GM18858 (cell line): ENCODE measurements around the gene DEXI.
"Not testable (repeated sequence)": the region's sequence is repeated elsewhere in the genome, so short reads cannot be mapped to it uniquely, and the experiment has no call there.

Experiments
- ATAC-seq: cut with Tn5 transposase; IDR thresholded peaks from one replicate; pipeline ENCODE4 v1.9.1; 2021; ENCODE audit not compliant: unreplicated experiment

DEXI gene

DNA sequence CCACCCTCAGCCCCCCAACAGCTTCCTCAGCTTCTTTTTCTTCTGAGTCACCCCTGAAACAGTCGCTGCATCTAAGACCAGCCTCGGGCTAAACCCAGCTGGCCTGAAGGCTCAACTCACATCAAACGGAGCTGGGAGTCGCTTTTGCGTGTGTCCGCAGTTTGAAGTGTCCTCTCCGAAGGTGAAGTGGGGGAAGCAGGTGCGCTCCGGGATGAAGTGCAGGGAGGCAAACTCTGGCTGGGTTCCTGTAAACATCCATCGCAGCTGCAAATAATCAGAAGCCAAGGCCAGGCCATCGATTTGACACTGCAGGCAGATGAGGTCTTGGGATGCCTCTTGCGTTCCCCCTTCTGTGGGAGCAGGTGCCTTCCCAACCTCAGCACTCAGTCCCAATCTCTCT is 13.2 kb downstream of the DEXI start:
- ATAC-seq, result not testable (repeated sequence)

DNA sequence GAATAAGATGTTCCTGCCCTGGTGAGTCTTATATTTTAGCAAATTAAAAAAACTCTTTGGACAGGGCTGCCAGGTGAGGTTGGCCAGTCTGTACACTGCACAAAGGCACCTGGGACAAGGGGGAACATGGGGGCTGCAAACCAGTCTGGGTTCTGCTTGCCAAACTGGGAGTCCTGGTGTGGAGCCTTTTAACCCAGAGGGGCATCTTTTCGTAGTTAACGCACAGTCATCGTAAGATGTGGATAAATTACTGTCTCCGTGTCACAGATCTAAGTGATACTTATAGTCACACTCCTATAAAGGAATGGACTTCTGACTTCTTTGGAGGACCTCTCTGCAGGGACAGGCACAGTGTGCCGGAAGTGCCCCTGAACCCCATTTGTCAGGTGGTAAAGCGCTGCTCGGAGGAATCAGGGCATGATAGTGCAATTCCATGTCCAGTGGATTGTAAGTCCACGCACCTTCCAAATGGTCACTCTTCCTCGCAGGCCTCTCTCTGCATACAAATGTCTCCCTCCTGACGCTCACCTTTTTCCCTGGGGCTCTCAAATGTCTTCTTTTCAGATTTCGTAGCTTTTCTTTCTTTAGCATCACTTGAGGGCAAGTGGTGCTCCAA is 14.7 kb downstream of the DEXI start:
- ATAC-seq, result no peak

DNA sequence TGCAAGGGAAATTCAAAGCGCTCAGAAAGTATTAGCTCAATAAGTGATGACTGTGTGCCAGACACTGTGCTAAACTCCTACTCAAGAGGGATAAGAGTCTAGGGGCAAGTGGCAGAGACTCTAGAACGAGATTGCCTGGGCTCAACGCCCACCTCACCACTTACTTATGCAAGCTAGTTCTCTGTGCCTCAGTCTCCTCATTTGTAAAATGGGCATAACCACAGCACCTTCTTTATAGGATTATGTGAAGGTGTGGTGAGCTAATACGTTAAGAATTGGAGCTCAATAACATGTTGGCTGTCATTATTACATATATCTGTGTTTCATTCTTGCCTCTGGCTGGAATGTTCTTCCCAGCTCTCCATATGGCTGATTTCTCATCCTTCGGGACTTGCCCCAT is 15.4 kb downstream of the DEXI start:
- no peak for ATAC-seq

DNA sequence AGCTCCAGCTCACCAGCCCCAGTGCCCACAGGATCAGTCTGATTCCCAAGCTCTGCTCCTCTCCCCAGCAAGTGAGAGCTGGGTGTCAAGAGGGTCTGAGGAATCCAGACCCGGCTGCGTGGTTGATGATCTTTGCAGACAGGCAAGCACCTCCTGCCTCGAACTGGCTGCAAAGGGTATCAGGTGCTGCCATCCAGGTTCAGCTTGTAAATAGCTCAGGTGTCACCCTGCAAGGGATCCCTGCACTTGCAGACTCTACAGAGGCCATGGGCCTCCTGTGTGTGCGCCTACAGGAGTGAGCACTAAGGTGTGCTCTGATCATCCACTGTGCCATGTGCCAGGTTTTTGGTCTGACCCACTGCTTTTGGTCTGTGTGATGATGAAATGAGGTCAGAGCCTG is 16.2 kb downstream of the DEXI start:
- ATAC-seq, result no peak

DNA sequence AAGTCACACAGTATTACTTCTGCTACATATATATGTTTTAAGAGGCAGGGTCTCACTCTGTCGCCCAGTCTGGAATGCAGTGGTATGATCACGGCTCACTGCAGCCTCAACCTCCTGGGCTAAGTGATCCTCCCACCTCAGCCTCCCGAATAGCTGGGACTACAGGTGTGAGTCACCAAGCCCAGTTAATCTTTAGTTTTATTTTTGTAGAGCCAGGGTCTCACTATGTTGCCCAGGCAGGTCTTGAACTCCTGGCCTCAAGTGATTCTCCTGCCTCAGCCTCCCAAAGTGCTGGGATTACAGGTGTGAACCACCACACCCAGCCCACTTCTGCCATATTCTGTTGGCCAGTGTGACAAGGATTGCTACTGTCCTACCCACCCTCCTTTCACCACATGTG is 17.0 kb downstream of the DEXI start:
- not testable (repeated sequence) for ATAC-seq

DNA sequence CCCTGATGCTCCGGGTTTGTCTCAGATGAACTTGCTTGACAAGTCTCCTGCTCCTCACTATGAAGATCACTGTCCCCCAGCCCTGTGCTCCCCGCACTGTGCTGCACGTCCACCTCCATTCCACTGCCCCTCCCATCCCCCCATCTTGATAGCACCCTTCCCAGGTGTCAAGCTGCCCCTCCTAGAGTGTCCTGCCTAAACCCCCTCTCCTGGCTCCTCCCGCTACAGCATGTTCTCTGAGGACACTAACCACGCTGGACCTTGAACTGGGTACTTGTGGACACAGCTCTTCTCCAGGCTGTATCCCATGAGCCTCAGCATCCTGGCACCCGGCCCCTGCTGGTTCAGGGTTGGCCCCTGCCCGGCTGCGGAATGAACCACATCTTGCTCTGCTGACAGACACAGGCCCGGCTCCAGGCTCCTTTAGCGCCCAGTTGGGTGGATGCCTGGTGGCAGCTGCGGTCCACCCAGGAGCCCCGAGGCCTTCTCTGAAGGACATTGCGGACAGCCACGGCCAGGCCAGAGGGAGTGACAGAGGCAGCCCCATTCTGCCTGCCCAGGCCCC is 18.5 kb downstream of the DEXI start:
- no peak for ATAC-seq

DNA sequence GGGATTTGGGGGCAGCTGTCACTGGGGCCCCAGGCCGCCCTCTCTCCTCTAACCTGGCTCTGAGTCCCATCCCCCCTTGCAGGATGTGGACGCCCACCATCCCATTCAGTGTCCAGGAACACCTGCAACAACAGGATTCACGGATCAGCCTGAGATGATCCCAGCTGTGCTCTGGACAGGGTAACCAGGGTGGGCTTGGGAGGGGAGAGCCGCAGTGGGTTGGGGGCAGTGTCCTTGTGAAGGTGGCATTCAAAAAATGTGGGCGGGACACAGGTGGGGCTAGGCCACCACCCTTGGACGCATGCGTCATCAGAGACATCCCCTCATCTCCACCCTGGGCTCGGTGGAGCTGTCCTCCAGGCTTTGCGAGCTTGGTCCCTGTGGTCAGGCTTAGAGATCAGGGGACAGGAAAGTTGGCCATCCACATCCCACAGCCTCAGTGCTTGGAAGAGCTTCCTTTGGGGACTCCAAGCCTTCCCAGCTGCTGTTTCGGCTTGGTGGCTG is 19.1 kb downstream of the DEXI start:
- no peak for ATAC-seq

DNA sequence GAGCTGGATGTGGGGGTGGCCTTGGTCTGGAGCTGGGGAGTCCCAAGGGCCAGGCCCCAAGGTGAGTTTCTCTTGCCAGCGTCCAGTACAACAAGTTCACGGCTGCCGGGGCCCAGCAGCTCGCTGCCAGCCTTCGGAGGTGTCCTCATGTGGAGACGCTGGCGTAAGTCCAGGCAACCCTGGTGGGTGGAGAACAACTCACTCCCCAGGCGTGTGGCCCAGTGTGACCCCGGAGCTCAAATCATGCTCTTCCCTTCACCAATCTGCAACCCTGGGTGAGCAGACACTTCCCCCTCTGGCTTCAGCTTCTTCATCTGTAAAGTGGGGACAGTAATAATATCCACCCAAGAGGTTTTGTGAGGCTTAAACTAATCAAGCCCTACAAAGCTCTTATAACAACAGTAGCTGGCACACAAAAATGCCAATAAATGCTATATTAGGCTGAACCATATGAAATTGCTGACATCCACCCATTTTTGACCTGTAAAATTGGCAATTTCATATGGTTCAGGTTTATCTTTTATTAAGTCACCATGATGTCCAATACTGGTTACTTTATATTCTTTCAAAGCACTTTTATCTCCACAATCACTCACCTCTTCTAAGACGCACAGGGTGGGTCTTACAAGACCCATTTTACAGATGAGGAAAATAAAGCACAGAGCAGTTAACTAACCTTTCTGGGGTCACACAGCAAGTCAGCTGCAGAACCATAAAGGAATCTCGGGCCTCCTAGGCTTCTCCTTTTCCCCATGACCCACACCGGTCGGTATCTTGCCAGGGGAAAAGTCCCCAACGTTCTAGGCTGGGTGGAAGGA is 19.7 kb downstream of the DEXI start:
- ATAC-seq, result no peak

DNA sequence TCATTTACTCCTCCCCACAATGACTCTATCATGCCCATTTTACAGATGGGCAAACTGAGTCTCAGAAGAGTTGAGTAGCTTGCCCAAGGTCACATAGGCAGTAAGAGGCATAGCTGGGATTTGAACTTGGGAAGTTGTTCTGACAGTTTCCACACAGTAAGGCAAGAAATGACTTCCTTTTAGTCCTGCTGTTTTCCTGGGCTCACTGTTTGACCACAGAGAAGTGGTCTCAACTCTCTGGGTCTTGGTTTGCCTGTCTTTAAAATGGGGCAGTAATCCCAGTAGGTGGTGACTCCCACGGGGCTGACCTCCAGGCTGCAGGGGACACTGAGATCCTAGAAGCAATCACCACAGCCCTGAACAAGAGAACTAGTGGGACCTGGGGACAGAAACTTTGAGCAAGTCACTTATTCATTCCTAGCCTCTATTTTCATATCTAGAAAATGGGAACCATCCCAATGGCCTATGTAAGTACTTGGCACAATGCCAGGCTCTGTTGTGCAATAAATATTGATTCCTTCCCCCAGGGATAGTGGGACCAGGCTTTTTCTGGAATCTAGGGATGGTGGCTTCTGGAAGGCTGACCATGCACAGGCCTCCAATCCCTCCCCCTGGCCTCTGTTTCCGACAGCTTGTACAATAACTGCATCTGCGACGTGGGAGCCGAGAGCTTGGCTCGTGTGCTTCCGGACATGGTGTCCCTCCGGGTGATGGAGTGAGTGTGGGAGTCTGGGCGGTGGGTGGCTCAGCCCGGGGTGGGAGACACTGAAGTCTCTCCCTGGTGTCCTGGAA is 20.5 kb downstream of the DEXI start:
- no peak for ATAC-seq

DNA sequence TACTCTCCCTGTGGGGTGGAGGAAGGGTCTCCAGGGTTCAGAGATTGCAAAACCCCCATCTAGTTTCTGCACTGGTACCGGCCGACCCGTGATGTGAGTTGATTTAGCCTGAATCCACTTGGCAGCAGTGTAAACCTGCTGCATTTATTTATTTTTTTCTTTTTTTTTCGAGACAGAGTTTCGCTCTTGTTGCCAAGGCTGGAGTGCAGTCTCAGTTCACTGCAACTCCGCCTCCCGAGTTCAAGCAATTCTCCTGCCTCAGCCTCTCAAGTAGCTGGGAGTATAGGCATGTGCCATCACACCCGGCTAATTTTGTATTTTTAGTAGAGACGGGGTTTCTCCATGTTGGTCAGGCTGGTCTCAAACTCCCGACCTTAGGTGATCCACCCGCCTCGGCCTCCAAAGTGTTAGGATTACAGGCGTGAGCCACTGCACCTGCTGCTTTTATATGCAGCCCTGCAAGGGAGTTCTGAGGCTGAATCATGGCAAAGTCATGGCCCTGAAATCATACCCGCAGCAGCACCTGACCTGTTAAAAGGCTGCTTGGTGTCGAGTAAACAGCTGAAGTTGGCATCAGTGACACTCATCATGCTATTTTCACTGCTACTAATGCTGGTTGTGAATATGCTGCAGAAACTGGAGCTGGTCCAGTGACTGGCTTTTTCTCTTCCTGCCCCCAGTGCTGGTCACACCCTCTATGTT is 21.4 kb downstream of the DEXI start:
- ATAC-seq, result no peak

DNA sequence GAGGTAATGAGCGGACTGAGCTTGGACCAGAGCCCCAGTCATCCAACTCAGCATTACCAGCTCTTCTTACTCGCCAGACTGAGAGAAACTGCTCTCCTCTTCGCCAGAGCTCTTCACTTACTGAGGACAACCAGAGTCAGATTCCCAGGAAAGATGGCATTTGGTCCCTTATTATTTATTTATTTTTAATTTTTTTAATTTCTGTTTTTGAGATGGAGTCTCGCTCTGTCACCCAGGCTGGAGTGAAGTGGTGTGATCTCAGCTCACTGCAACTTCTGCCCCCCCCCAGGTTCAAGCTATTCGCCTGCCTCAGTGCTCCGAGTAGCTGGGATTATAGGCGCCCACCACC is 23.3 kb downstream of the DEXI start:
- ATAC-seq, result no peak

DNA sequence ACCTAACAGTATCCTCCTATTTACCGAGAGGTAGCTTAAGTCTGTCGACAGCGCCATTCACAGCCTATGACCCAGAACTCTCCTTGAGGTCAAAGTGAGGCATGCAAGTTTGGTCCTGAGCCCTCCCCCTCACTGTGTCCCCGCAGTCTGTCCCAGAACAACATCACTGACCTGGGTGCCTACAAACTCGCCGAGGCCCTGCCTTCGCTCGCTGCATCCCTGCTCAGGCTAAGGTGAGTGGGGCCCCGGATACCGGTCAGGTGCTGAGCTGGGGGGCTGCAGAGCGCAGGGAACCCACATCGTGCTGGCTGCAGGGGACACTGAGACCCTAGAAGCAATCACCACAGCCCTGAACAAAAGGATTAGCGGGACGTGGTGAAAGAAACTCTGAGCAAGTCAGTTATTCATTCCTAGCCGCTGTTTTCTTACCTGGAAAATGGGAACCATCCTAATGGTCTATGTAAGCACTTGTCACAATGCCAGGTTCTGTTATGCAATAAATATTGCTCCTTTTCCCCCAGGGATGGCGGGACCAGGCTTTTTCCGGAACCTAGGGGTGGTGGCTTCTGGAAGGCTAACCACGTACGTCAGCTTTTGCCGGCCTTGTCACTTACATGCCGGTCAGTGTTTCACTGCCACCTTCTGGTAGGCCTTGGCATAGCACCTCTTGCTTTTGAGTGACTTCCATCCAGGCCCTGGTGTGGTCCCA is 23.8 kb downstream of the DEXI start:
- ATAC-seq, result no peak

DNA sequence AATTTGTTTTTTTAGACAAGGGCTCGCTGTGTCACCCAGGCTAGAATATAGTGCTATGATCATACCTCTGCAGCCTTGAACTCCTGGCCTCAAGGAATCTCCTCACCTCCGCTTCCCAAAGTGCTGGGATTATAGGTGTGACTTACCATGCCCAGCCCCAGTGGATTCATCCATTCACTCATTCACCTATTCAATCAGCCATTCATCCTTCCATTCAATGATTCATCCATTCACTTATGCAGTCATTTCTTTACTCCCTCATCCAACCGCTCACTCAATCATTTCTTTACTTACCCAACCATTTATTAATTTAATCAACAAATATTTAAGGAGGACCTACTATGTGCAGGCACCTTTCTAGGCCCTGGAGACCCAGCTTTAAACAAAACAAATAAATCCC is 25.7 kb downstream of the DEXI start:
- no peak for ATAC-seq

DNA sequence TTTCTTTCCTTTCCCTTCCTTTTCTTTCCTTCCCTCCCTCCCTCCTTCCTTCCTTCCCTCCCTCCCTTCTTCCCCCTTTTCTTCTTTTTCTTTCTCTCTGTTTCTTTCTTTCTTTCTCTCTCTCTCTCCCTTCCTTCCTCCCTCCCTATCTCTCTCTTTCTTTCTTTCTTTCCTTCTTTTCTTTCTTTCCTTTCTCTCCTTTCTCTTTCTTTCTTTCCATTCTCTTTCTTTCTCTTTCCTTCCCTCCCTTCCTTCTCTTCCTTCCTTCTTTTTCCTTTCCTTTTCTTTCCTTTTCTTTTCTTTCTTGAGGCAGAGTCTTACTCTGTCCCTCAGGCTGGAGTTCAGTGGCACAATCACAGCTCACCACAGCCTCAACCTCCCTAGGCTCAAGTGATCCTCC is 31.0 kb downstream of the DEXI start:
- no peak for ATAC-seq

DNA sequence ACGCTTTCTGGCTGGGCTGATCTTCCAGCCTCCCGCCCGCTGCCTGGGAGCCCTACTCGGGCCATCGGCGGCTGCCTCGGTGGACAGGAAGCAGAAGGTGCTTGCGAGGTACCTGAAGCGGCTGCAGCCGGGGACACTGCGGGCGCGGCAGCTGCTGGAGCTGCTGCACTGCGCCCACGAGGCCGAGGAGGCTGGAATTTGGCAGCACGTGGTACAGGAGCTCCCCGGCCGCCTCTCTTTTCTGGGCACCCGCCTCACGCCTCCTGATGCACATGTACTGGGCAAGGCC is 34.6 kb downstream of the DEXI start:
- no peak for ATAC-seq

DNA sequence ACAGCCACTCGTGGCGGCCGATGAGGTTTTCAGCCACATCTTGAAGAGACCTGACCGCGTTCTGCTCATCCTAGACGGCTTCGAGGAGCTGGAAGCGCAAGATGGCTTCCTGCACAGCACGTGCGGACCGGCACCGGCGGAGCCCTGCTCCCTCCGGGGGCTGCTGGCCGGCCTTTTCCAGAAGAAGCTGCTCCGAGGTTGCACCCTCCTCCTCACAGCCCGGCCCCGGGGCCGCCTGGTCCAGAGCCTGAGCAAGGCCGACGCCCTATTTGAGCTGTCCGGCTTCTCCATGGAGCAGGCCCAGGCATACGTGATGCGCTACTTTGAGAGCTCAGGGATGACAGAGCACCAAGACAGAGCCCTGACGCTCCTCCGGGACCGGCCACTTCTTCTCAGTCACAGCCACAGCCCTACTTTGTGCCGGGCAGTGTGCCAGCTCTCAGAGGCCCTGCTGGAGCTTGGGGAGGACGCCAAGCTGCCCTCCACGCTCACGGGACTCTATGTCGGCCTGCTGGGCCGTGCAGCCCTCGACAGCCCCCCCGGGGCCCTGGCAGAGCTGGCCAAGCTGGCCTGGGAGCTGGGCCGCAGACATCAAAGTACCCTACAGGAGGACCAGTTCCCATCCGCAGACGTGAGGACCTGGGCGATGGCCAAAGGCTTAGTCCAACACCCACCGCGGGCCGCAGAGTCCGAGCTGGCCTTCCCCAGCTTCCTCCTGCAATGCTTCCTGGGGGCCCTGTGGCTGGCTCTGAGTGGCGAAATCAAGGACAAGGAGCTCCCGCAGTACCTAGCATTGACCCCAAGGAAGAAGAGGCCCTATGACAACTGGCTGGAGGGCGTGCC is 35.1 kb downstream of the DEXI start:
- no peak for ATAC-seq

DNA sequence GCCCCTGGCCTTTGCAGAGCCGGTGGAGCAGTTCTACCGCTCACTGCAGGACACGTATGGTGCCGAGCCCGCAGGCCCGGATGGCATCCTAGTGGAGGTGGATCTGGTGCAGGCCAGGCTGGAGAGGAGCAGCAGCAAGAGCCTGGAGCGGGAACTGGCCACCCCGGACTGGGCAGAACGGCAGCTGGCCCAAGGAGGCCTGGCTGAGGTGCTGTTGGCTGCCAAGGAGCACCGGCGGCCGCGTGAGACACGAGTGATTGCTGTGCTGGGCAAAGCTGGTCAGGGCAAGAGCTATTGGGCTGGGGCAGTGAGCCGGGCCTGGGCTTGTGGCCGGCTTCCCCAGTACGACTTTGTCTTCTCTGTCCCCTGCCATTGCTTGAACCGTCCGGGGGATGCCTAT is 35.8 kb downstream of the DEXI start:
- no peak for ATAC-seq

DNA sequence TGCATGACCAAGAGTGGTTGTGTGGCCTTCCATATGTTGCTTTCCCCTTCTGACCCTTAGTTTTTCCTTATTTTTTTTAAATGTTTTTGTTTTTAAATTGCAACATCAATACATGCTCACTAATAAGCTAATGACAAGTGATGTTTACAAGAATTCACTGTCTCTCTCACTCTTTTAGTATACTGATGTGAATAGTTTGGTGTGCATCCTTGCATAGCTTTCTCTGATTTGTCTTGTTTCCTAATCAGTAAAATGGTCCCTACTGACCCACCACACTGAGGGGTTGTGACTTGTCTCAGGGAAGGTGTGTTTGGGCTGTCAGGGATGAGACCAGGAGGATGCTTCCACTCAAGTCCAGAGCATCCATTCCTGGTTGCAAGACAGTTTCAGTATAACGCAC is 39.3 kb downstream of the DEXI start:
- ATAC-seq, result no peak

DNA sequence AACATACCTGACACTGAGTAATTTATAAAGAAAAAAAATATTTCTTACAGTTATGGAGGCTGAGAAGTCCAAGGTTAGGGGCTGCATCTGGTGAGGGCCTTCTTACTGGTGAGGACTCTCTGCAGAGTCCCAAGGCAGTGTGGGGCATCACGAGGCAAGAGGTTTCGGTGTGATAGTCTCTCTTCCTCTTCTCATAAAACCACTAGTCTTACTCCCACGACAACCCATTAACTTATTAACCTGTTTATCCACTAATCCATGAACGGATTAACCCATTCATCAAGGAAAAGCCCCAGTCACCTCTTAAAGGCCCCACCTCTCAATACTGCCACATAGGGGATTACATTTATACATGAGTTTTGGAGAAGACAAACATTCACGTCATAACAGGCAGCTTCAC is 45.1 kb downstream of the DEXI start:
- ATAC-seq, result peak; percentile 61

DNA sequence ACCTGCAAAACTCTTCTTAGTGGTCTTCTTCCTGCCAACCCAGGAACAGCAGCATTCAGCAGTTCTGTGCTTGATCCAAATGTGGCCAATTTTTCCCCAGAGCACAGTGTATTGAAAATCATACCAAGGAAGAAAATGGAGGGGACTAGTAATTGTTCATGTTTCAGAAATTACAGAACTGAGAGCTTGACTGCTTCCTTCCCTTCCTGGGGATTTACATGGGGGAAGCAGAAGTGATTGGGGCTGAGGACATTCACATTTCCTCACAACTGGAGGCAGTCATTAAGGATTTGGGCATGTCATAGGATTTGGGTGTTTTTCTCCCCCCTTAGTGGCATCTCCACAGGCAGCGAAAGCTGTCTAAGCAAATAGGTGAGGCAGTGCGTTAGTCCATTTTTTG is 45.5 kb downstream of the DEXI start:
- ATAC-seq, result no peak
